Lower lobe of right lung (tissue), 2 donors: Measurements from ENCODE around the gene CUL3. TPM values are rescaled to one million over a fixed set of nuclear protein-coding genes. Genes with fewer than 3 reads are reported as not detected.
A peak's percentile ranks its signal among the peaks of the same experiment; 100 is the strongest.

ENCODE experiments used
- ATAC-seq, 2 donors: fragments of 200-7000 bp; cut with Tn5 transposase; one replicate each; pipeline ENCODE4 v1.9.1; 2020 to 2022; ENCODE audit warnings: mild to moderate bottlenecking in 2 of 2, moderate library complexity in 2 of 2
- DNase-seq: peaks from one replicate; pipeline ENCODE4 v3.0.0-alpha.2; 2020
- H3K27ac ChIP-seq: fragments of 200-600 bp; one replicate; pipeline ENCODE4 v1.8.0; 2022
- H3K27me3 ChIP-seq: fragments of 200-600 bp; one replicate; pipeline ENCODE4 v1.8.0; 2022; ENCODE audit warnings: low read depth
- H3K36me3 ChIP-seq: fragments of 200-600 bp; one replicate; pipeline ENCODE4 v1.8.0; 2022; ENCODE audit warnings: mild to moderate bottlenecking
- H3K4me1 ChIP-seq: fragments of 200-600 bp; one replicate; pipeline ENCODE4 v1.8.0; 2022
- H3K4me3 ChIP-seq: fragments of 200-600 bp; one replicate; pipeline ENCODE4 v1.8.0; 2022; ENCODE audit warnings: mild to moderate bottlenecking
- H3K9me3 ChIP-seq: fragments of 200-600 bp; one replicate; pipeline ENCODE4 v1.8.0; 2022
- intact Hi-C: fragments of 100-400 bp; cut with DNase I; formaldehyde crosslinking; loops from one replicate; pipeline ENCODE4 v1.11.0; 2022
- total RNA-seq: library from RNA; stranded (reverse); fragmentation: NEBNext Ultra II Directional; extraction: Animal tissue kit (Norgen Biotek cat#: 25700); gene quantifications from one replicate; pipeline ENCODE4 v1.2.1, GENCODE V29; 2021
- TF ChIP-seq, protein P1 (sequence below): fragments of 200-600 bp; IDR thresholded peaks from one replicate; pipeline ENCODE4 v1.8.0; 2022; ENCODE audit warnings: antibody characterized with exemption, mild to moderate bottlenecking
- donor health status: DM: no; HTN: yes; CAD: no; lungs with severe emphysema.

Gene CUL3
- total RNA-seq, 1 donor from 2014 or later = 79.2 TPM

DNA sequence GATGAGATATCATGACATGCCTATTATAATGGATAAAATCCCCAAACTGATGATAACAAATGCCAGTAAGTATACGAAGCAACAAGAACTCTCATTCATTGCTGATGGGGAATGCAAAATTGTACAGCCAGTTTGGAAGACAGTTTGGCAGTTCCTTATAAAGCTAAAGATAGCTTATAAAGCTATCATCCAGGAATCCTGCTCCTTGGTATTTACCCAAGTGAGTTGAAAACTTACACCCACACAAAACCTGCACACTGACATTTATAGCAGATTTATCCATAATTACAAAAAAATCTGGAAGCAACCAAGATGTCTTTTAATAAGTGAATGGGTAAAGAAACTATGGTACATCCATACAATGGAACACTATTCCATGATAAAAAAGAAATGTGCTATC, 123.8 kb downstream of the CUL3 start:
- H3K9me3 ChIP-seq = no peaks in the 10 kb centered on the region
- DNase-seq = no peak
- H3K4me3 ChIP-seq = no peak overlapping the region
- TF ChIP-seq, protein P1, sequence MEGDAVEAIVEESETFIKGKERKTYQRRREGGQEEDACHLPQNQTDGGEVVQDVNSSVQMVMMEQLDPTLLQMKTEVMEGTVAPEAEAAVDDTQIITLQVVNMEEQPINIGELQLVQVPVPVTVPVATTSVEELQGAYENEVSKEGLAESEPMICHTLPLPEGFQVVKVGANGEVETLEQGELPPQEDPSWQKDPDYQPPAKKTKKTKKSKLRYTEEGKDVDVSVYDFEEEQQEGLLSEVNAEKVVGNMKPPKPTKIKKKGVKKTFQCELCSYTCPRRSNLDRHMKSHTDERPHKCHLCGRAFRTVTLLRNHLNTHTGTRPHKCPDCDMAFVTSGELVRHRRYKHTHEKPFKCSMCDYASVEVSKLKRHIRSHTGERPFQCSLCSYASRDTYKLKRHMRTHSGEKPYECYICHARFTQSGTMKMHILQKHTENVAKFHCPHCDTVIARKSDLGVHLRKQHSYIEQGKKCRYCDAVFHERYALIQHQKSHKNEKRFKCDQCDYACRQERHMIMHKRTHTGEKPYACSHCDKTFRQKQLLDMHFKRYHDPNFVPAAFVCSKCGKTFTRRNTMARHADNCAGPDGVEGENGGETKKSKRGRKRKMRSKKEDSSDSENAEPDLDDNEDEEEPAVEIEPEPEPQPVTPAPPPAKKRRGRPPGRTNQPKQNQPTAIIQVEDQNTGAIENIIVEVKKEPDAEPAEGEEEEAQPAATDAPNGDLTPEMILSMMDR = no peak
- no peaks in the 10 kb centered on the region for H3K36me3 ChIP-seq
- ATAC-seq = no peak
- intact Hi-C loops = no loop called here
- no peaks in the 10 kb centered on the region for H3K27me3 ChIP-seq
- no peak overlapping the region for H3K27ac ChIP-seq
- no peaks in the 10 kb centered on the region for H3K4me1 ChIP-seq

DNA sequence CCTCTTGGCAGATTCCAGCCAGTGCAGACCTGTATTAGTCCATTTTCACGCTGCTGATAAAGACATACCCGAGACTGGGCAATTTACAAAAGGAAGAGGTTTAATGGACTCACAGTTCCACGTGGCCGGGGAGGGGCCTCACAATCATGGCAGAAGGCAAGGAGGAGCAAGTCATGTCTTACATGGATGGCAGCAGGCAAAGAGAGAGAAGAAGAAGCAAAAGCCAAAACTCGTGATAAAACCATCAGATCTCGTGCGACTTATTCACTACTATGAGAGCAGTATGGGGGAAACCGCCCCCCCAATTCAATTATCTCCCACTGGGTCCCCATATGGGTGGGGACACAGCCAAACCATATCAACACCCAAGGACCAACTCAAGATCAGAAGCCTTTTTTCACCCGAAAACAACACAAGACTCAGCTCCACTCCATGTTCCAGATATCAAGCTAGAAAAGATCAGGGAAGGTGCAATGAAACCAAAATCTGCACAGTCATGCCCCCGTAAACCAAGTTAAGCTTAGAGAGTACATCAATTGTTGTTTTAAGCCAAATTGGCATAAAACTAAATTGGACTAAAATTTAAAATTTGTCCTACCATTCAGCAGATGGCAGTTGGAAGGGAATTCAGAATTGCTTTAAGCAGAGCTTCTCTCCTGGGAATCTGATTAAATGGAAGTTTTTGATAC, 127.6 kb downstream of the CUL3 start:
- Histone ChIP-seq H3K4me3 (no peak overlapping the region), H3K36me3 (no peaks in the 10 kb centered on the region), H3K27ac (no peak overlapping the region), H3K9me3 (no peaks in the 10 kb centered on the region), H3K27me3 (no peaks in the 10 kb centered on the region), H3K4me1 (no peaks in the 10 kb centered on the region)
- ATAC-seq (no peak), DNase-seq (no peak)
- TF ChIP-seq, protein P1 = no peak
- intact Hi-C loops = no loop called here

DNA sequence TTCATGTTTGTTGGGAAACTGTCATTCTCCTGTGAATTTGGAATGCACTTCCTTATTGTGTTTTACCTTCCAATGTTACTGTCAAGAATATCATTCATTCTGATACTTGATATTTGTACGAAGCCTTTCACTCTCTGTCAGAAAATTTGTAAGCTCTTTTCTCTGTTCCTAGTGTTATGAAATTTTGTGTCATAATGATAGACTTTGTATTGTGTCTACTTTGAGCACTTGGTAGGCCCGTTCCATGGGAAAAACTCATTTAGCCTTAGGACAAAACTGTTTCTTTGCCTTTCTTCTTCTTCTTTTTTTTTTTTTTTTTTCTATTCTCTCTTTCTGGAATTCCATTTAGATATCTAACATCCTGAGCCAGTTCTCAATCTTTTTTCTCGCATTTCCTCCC, 131.3 kb downstream of the CUL3 start:
- Histone ChIP-seq H3K4me3 (no peak overlapping the region), H3K4me1 (no peaks in the 10 kb centered on the region), H3K27ac (no peak overlapping the region), H3K9me3 (no peaks in the 10 kb centered on the region), H3K36me3 (no peaks in the 10 kb centered on the region), H3K27me3 (no peaks in the 10 kb centered on the region)
- DNase-seq (no peak), ATAC-seq (no peak)
- TF ChIP-seq, protein P1 = no peak
- intact Hi-C loops = no loop called here

DNA sequence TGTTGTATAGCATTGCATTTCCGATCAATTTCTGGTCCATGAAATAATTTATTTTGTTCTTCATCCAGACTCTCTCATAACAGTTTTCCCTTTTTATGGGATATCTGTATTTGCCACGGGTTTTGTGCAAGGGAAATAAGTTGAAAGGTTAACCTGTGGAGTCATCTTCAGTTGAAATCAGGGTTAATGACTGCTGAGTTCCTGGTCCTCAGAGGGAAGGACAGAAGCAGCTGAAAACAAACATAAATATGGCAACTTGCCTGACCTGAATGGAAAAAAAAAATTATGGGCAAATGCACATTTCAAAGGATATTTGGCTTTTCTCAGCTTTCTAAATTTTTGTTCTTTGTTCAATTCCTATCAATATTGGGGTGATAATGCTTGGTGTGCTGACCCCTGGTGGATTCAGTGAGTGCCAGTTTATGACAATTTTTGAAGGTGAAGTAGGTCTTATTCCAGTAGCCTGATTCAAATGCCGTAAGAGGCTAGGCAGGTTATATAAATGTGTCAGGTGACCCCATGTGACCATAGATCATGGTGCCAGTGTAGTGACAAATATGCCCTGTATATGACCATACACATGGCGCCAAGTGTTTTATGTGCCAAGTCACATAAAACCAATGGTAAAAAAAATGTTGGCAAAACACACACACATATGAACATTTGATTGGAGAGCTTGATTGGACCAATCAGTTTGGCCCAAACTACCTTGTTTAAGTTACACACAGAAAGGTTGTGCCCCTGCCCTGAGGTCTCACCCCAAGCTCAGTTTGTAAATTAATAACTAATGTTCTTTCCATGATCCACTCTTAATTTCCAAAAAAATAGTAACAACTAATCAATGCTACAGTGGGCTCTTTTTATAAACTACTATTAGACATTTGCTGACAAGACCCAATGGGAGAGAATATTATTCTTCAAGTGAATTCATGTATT, 135.7 kb downstream of the CUL3 start:
- Histone ChIP-seq H3K27me3 (no peaks in the 10 kb centered on the region), H3K9me3 (no peaks in the 10 kb centered on the region), H3K36me3 (no peaks in the 10 kb centered on the region), H3K27ac (no peak overlapping the region), H3K4me3 (no peak overlapping the region), H3K4me1 (no peaks in the 10 kb centered on the region)
- DNase-seq = no peak
- intact Hi-C loops = no loop called here
- TF ChIP-seq, protein P1 = peak; percentile 56
- peak in 1 of 2 donors; percentile 11 for ATAC-seq

DNA sequence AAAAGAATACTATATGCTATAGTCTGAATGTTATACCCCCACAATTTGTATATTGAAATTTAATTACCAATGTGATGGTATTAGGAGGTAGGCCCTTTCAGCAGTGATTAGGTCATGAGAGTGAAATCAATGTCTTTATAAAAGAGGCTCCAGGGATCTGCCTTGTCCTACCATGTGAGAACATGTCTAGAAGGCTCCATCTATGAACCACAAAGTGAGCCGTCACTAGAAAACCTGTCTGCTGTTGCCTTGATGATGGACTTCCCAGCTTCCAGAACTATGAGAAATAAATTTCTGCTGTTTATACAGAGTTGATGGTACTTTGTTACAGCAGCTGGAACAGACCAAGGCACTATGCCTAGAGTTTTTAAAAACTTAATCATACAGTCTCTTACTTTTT, 136.9 kb downstream of the CUL3 start:
- Histone ChIP-seq H3K36me3 (no peaks in the 10 kb centered on the region), H3K4me3 (no peak overlapping the region), H3K4me1 (no peaks in the 10 kb centered on the region), H3K27me3 (no peaks in the 10 kb centered on the region), H3K27ac (no peak overlapping the region), H3K9me3 (no peaks in the 10 kb centered on the region)
- no peak for DNase-seq
- no peak for ATAC-seq
- intact Hi-C loops = no loop called here
- TF ChIP-seq, protein P1 = no peak
